ENCODE measurements around the gene MED14. TPM values are rescaled to one million over a fixed set of nuclear protein-coding genes. Genes with fewer than 3 reads are reported as not detected.

Gene MED14
- total and polyA plus RNA-seq, 2 of the 4 experiments (the other 2 are of a cell fraction), result 17.6 to 25.9 TPM

DNA sequence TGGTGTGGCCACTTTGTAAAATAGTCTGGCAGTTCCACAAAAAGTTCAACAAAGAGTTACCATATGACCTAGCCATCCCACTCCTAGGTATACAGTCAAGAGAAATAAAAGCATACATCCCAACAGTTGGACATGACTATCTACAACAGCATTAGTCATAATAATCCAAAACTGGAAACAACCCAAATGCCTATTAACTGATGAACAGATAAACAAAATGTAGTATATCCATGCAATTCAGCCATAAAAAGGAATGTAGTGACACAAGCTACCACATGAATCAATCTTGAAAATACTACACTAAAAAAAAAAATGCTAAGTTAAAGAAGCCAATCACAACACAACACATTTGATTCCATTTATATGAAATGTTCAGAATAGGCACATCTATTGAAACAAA is 16.1 kb downstream of the MED14 start:
- 0 out of 2 replicates have a peak overlapping the region, but pooled peaks have one; percentile 37 for H2BK120ac ChIP-seq (ENCODE audit: low read depth, low read length)
- no peak overlapping the region for H3K4me3 ChIP-seq (ENCODE audit: insufficient read depth, low read depth, low read length)
- peaks cover 3 to 35% of the 10 kb centered on the region in 2 experiments; a peak in 3 of 4 replicates for H3K79me1 ChIP-seq (ENCODE audit: low read depth in 1 of 2, low read length in 2 of 2)
- H2AK9ac ChIP-seq (replicated peaks; ENCODE audit: low read depth, low read length, poor library complexity), result no peak overlapping the region
- in situ Hi-C loops (cut with MboI; ENCODE audit: low sequenced_read_pairs) (no loop called here), dilution Hi-C loops (cut with HindIII; ENCODE audit: low sequenced_read_pairs, unreplicated experiment) (no loop called here), intact Hi-C loops (cut with micrococcal nuclease) (no loop called here)
- TF ChIP-seq, protein P1, sequence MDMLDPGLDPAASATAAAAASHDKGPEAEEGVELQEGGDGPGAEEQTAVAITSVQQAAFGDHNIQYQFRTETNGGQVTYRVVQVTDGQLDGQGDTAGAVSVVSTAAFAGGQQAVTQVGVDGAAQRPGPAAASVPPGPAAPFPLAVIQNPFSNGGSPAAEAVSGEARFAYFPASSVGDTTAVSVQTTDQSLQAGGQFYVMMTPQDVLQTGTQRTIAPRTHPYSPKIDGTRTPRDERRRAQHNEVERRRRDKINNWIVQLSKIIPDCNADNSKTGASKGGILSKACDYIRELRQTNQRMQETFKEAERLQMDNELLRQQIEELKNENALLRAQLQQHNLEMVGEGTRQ (IDR thresholded peaks at IDR 0.05; ENCODE audit: low read depth, low read length), result no peak
- no peak for TF ChIP-seq FOS (IDR thresholded peaks at IDR 0.05; ENCODE audit: low read depth, low read length)
- no peak for TF ChIP-seq POLR2A (IDR thresholded peaks at IDR 0.05; ENCODE audit: low read depth, low read length)
- TF ChIP-seq, protein P2, sequence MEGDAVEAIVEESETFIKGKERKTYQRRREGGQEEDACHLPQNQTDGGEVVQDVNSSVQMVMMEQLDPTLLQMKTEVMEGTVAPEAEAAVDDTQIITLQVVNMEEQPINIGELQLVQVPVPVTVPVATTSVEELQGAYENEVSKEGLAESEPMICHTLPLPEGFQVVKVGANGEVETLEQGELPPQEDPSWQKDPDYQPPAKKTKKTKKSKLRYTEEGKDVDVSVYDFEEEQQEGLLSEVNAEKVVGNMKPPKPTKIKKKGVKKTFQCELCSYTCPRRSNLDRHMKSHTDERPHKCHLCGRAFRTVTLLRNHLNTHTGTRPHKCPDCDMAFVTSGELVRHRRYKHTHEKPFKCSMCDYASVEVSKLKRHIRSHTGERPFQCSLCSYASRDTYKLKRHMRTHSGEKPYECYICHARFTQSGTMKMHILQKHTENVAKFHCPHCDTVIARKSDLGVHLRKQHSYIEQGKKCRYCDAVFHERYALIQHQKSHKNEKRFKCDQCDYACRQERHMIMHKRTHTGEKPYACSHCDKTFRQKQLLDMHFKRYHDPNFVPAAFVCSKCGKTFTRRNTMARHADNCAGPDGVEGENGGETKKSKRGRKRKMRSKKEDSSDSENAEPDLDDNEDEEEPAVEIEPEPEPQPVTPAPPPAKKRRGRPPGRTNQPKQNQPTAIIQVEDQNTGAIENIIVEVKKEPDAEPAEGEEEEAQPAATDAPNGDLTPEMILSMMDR (conservative IDR thresholded peaks at IDR 0.05; ENCODE audit: low read depth, low read length), result no peak
- peak overlapping the region; percentile 29; the same call in 1 of the 2 replicates for H3K18ac ChIP-seq (ENCODE audit: low read depth, low read length)
- H2BK5ac ChIP-seq (ENCODE audit: low read depth, low read length, poor library complexity, severe bottlenecking), result peak overlapping the region; percentile 89
- no peak overlapping the region for H4K91ac ChIP-seq (ENCODE audit: insufficient read depth, low read depth, low read length)
- BruUV-seq (replicated peaks), result no TSS peak
- ChIA-PET POLR2A (ENCODE audit: unreplicated experiment) (interaction anchor here (0.7 kb wide), 1 partner anchor 290 kb away, joined by 6 read pairs; no protein-coding TSS in a partner anchor), CTCF (interaction anchor here (1.2 kb wide), 1 partner anchor 75 kb away, joined by 3 read pairs; no protein-coding TSS in a partner anchor)
- no peak overlapping the region; the same call in 1 of the 2 replicates for H4K5ac ChIP-seq (ENCODE audit: low read depth, low read length)
- H2AK5ac ChIP-seq (ENCODE audit: low read depth, low read length), result no peak overlapping the region
- H3K9ac ChIP-seq (ENCODE audit: low read depth, low read length), result no peak overlapping the region
- peak overlapping the region; percentile 31; the same call in 1 of the 2 replicates for H3K27ac ChIP-seq (ENCODE audit: insufficient read depth, low read length)
- ATAC-seq (ENCODE audit: low read depth) (peak; percentile 58), DNase-seq (peak; percentile 89)
- peaks cover 7% of the 10 kb centered on the region; the same call in 1 of the 2 replicates for H3K4me1 ChIP-seq (ENCODE audit: control insufficient read depth, insufficient read depth, low read length)
- peaks cover 3% of the 10 kb centered on the region for H3K36me3 ChIP-seq (ENCODE audit: control insufficient read depth, insufficient read depth, low read length)
- H3K4me2 ChIP-seq (ENCODE audit: low read depth, low read length), result peak overlapping the region; percentile 47; the same call in 1 of the 2 replicates
- H2BK15ac ChIP-seq (ENCODE audit: low read depth, low read length), result no peak overlapping the region
- no peaks in the 10 kb centered on the region for H3K9me3 ChIP-seq (ENCODE audit: control insufficient read depth, insufficient read depth, low read length)
- H4K8ac ChIP-seq (ENCODE audit: low read depth in 2 of 2, low read length in 2 of 2), result no peak overlapping the region; a peak in 1 of 4 replicates
- H3K23ac ChIP-seq (ENCODE audit: low read depth, low read length), result no peak overlapping the region
- H3K27me3 ChIP-seq (ENCODE audit: control insufficient read depth, insufficient read depth, low read length), result no peaks in the 10 kb centered on the region; the same call in 1 of the 2 replicates
- no peak overlapping the region for H3K14ac ChIP-seq (replicated peaks; ENCODE audit: low read depth, low read length)
- no peak overlapping the region for H3K56ac ChIP-seq (ENCODE audit: extremely low read depth, insufficient read depth, low read length)
- no peak overlapping the region for H3K4ac ChIP-seq (ENCODE audit: low read depth, low read length)
- H2AFZ ChIP-seq (replicated peaks; ENCODE audit: low read length, poor library complexity), result no peak overlapping the region
- no peak overlapping the region for H2BK20ac ChIP-seq (ENCODE audit: low read depth, low read length)
- H3K9me1 ChIP-seq (ENCODE audit: insufficient read depth, low read length), result no peaks in the 10 kb centered on the region; the same call in 1 of the 2 replicates
- H4K20me1 ChIP-seq (ENCODE audit: insufficient read depth, low read length), result peaks cover 18% of the 10 kb centered on the region

Data from IMR-90 (cell line).